H54 (cell line): ENCODE data around the gene PSG7.
"Not testable (repeated sequence)": the region's sequence is repeated elsewhere in the genome, so short reads cannot be mapped to it uniquely, and the experiment has no call there.

Source experiments
- DNase-seq: peaks from one replicate; pipeline ENCODE4 v3.0.0; 2011; ENCODE audit warnings: low spot score, mixed read lengths; ENCODE audit not compliant: insufficient read length
- FAIRE-seq: peaks from 3 replicates; lab custom pipeline; 2011; peaks lifted over from hg19 to GRCh38; lab: Jason Lieb, UNC
- POLR2A ChIP-seq: IDR thresholded peaks from 2 replicates; pipeline ENCODE4 v1.6.1; 2011; ENCODE audit warnings: low read depth, mild to moderate bottlenecking, low read length

The PSG7 gene

DNA sequence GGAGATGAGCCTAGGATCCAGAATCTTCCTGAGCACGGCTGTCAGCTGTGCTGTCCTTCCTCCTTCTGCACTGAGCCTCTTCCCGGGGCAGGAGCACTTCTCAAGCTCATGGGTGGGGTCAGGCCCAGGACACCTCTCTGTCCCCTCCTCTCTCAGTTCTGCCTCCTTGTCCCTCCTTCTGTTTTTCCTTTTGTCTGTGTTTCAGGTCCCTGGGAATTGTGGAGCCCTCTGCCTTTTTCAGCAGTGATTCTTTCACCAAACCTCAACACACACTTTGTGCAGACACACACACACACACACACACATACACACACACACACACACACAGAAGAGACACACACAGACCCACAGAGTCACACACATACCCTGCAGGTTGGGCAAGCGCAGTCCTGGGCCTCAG, at the start of gene PSG7:
TSS of gene PSG7 (minus strand) at position 101 of the 400 bp plus-strand sequence. CDS start 131 bp downstream, outside the sequence.
- not testable (repeated sequence) for FAIRE-seq, DNase-seq

DNA sequence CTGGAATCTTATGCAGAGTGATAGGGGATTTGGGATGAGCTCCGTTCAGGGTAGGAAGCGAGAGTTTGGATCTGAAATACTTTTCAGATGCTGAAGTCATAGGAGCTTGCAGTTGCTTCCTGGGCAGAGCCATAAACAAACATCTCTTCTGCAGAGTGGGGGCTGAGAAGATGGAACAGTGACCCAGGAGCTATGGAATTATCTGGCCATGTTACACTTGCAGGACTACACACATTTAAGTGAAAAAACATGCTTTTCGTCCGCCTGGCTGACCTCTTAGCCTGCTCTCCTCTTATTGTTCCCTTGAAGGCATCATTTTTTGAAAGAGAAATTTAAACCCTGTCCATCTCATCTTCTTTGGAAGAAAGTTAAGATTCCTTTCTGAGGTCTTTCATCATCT, 48.6 kb upstream of the PSG7 start:
- FAIRE-seq, result no peak
- no peak for TF ChIP-seq POLR2A
- DNase-seq, result no peak

DNA sequence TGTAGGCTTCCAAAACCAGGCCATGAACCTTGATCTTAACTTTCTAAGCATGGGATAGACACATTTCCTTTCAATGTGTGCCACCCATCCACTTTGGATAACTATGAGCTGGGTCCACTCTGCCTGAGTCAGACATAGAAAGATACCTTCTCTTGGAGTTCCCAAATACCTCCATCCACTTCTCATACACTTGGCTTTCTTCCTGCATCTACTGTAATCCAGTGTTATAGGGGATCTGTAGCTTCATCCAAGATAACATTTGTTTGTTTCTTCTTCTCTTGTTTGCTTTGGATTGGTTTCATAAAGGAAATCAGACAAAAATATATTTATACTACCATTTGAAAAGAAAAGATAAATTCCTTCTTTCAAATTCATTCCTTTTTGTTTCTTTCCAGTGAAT, 45.1 kb upstream of the PSG7 start:
- FAIRE-seq, DNase-seq: not testable (repeated sequence)

DNA sequence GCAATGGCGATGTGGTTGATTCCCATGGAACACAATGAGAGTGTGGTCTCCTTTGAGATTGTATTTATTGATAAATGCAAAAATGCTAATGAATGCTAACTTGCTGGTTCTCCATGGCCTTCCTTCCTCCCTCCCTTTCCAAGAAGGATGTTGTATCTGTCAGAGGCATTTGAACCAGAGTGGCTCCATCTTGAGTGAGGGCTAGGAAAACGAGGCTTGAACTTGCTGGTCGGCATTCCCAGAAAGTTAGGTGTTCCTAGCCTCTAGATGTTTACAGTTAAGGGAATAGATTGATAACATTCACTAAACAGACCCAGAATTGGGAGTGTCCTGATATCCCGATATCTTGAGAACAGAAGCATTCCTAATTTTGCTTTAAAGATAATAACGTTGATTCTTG, 34.4 kb upstream of the PSG7 start:
- not testable (repeated sequence) for FAIRE-seq, DNase-seq

DNA sequence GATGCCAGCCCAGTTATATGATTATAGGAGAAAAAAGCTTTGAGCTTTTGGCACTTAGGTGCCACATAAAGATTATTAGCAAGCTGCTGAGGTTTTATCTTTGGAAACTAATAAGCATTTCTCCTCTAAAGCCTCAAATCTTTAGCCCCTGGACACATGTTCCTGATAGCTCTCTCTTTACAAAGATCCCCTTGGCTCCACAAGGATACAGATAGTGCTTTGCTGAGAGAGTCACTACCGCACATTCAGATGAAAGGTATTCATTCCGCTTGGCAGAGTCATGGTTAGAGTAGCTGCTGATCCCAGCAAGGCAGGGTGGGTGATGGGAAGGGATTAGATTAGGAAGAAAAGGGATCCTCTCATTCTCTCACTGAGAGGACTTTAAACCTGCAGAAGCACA, 28.2 kb upstream of the PSG7 start:
- peak; percentile 80 for FAIRE-seq
- no peak for TF ChIP-seq POLR2A
- DNase-seq, result peak; percentile 14

DNA sequence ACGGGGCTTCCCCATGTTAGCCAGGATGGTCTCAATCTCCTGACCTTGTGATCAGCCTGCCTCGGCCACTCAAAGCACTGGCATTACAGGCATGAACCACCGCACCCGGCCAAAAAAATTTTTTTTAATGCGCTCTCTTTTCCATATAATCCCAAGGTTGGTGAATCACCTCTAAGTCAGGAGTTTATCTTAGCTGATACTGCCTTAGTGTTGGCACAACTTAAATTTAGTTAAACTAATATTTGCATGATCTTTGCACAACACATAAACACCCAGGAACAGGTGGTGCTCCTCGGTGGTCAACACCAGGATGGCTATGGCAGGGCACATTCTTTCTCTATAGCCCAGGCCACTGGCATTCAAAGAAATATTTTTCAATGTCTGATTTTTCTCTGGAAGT, 24.1 kb upstream of the PSG7 start:
- DNase-seq (no peak), FAIRE-seq (no peak)
- no peak for TF ChIP-seq POLR2A

DNA sequence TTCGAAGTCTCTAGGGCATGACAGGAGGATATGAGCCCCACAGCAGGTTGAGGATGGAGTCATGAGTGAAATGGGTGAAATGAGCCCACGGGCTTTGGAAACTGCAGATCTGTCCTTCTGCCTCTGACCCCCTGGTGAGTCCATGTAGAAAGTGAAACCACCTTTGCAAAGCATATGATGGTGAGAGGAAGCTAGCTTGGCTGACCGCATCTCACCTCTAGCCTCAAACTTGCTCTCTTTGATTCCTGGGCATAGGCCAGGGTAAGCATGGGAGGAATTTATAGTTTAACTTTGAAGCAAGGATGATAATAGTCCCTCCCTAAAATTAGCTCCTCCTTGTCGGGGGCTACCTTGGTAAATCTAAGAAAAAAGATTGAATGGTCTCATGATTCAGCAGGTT, 15.1 kb upstream of the PSG7 start:
- FAIRE-seq, DNase-seq: not testable (repeated sequence)

DNA sequence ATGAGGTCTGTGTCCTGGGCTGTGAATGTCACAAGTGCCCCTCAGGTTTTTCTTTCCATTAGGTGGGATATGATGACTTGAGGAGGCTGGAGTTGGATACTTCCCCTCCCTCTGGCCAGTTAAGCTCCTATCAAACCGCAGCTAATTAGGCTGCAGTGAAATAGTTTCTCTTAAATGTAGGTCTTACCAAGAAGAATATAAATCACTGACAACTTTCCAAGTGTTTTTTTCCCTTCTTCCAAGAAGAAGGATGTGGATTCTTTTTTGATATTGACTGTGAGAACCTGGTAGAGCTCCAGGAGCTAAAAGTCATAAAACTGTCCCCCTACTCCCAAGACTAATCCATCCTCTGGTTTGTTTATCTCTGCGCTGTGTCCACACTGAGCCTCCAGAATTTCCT, 14.5 kb upstream of the PSG7 start:
- DNase-seq, FAIRE-seq: not testable (repeated sequence)

DNA sequence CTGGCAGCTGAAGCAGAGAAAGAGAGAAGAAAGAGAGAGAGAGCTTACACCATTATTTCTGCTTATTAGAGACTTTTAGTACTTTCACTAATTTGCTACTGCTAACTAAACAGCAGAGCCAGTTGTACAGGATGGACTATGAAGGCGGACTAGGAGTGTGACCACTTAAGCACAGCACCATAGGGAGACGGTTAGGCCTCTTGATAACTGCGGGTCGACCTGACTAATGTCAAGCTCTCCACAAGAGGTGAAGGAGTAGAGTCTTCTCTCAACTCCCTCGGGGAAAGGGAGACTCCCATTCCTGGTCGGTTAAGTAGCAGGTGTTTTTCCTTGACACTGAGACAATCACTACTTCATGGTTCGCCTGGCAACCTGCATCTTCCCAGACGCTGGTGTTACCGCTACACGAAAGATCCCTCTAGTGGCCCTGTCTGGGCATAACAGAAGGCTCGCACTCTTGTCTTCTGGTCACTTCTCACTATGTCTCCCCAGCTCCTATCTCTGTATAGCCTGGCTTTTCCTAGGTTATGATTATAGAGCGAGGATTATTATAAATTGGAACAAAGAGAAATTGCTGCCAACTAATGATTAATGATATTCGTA, 5.3 kb upstream of the PSG7 start:
- no peak for FAIRE-seq
- DNase-seq, result no peak
- TF ChIP-seq POLR2A, result no peak

DNA sequence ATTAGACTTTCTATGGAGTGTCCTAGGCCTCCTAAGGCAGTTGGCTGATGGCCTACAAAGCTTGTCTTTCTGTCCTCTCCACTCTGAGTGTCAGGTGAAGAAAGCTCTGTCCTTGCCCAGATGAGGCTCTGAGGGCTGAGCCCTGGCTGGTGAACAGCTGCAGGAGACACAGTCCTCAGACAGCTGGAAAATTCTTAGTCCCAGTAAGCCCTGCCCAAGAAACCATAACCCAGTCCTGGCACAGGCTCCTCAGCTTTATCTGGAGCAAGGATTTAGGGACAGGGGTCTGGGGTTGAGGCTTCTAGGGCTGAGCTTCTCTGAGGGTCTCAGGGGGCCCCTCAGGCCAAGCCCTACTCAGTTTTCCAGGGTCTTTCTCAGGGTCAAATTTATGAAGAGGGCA, 2.3 kb downstream of the PSG7 start:
- DNase-seq, FAIRE-seq: not testable (repeated sequence)

DNA sequence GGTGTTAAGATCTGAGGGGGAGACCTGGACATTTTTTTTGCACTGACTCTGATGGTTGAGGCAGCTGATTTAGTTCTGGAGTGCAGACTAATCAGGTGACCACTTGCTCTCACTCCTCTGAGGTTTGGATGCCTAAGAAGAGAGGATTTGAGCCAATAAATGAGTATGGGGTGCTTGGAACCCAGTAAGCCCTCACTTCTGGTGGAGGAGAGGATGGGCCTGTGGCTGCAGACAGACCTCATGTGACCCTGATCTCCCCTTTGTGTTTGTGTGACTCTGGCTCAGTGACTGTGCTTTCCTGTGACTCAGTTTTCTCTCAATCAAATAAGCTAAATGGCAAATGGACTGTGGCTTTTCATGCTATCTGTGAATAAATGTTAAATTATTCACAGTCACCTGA, 2.8 kb downstream of the PSG7 start:
- DNase-seq, FAIRE-seq: not testable (repeated sequence)

DNA sequence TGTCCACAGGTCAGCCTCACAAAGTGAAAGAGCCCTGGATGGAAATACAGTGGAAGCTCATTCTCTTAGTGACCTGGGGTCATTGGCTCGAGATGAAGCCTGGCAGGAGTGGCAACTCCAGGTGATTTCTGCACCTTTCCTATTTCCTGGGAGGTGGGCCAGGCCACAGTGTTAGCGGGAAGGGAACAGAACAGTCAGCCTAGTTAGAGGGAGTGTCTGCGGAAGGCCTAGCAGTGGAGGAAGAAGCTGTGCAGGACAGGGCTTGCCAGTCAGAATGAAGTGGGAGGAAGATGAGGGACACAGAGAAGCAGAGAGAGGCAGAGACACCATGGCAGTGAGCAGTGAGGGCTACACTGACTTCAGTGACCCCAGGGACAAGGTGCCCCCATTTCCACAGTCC, 3.6 kb downstream of the PSG7 start:
- DNase-seq, FAIRE-seq: not testable (repeated sequence)

DNA sequence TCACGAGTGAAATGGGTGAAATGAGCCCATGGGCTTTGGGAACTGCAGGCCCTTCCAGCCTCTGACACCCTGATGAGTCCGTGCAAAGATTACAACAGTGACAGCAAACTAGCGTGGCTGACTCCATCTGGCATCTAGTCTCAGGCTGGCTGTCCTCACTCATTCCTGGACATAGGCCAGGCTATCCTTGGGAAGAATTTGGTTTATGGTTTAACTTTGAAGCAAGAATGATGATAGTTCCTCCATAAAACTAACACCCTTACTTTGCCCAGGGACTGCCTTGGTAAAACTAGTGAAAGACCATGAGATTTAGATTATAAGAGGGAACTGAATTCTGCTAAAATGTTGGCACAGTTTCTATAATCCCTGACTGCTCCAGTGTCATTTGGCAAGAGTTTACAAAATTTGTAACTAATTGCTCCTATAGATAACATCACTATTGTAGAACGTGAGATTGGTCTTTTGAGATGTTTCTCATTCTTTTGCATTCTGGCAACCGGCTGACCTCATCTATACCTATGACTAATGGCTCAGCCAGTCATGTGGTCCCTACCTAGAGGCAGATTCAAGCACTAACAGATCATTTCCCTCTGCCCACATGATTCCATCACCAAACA, 4.4 kb downstream of the PSG7 start:
- peak; percentile 77 for FAIRE-seq

DNA sequence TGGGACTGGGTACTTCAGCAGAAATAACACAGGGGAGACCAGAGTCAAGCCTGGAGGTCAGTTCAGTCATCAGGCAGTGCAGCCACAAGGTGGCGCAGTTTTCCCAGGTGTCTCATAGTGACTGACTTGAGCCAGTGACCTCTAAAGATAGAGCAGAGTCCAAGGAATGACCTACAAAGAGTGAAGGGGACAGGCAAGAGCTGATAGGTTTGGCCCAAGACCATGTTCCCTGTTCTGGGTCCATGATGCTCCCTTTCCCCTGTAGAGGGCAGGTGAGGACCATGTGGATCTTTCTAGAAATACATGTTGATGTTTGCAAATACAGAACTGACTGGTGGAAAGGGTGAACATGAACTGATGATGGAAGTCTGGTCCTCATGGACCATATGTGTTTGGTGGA, 6.8 kb downstream of the PSG7 start:
- FAIRE-seq, DNase-seq: not testable (repeated sequence)

More for the DNA sequence above, 4.4 kb downstream of the PSG7 start:
- not testable (repeated sequence) for DNase-seq

DNA sequence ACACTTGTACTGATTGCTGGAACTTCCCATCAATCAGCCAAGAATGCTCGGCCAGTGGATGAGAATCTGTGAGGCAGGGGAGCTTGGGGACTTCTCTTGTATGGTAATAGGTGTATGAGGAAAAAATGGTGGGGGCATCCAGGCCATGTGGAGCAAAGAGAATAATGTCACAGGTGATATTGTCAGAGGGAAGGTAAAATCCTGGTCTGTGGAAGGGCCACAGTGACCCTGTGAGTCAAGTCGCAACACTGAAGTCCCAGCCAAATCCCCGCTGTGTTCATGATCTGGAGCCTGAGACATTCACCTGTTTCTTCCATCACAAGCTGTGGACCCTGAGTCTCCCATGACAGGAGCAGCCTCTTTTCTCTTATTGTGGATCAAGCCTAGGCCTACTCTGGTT, 8.1 kb downstream of the PSG7 start:
- FAIRE-seq, result no peak
- no peak for DNase-seq
- TF ChIP-seq POLR2A, result no peak

DNA sequence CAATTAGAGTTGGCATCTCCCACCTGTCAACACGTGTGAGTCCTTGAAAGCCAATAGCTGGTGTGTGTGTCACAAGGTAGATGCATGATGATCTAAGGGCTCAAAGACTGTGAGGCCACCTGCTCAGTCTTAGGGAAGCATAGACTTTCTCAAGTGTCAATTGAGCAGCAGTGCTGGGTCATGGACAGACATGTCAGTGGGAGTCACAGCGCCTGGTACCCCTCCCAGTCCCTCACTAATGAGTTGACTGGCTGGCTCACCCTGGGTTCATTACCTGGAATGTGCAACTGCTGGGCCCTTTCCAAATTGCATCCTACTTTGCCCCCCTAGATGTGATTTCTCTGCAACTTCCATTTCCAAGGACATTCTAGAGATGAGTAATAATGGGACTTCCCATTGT, 10.2 kb downstream of the PSG7 start:
- no peak for FAIRE-seq
- no peak for DNase-seq
- no peak for TF ChIP-seq POLR2A

DNA sequence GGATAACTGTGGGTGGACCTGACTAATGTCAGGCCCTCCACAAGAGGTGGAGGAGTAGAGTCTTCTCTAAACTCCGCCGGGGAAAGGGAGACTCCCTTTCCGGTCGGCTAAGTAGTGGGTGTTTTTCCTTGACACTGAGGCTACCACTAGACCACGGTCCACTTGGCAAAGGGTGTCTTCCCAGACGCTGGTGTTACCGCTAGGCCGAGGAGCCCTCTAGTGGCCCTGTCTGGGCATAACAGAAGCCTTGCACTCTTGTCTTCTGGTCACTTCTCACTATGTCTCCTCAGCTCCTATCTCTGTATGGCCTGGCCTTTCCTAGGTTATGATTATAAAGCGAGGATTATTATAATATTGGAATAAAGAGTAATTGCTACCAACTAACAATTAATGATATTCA, 13.9 kb downstream of the PSG7 start:
- not testable (repeated sequence) for FAIRE-seq
- peak; percentile 12 for DNase-seq

DNA sequence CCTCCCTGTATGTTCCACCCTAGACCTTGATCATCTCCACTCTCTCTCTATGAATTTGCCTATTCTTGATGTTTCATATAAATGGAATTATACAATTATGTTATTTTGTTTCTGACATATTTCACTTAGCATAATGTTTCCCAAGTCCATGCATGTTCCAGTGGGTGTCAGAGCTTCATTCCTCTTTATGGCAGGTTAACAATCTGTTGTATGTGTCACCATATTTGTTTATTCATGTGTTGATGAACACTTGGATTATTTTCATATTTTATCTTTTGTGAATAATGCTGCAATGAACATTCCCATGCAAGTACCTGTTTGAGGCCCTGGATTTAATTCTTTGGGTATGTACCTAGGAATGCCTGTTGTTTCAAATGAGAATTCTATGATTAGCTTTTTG, 16.0 kb downstream of the PSG7 start:
- not testable (repeated sequence) for DNase-seq, FAIRE-seq
